ENCODE measurements around the gene RCSD1. TPM values are rescaled to one million over a fixed set of nuclear protein-coding genes. Genes with fewer than 3 reads are reported as not detected.

RCSD1 gene
- total RNA-seq, 1 experiment from 2014 or later = not detected

DNA sequence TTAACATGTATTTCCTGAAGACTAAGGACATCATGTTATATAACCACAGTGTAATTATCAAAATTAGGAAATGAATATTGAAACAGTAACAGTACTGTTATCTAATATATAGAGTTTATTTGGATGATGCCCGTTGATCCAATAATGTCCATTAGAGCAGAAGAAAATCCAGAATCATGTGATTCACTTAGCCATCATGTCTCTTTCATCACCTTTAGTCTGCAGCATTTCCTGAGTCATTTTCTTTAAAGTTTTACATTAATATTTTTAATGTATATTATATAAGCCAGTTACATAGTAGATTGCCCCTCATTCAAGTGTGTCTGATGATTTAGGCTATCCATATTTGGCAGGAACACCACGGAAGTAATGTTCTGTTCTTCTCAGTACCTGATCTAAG is 120.6 kb downstream of the RCSD1 start:
- CTCF ChIA-PET = no interaction called here
- Histone ChIP-seq H3K27ac (ENCODE audit: low read depth, low read length, poor library complexity, severe bottlenecking) (no peak overlapping the region), H3K4me3 (ENCODE audit: low read depth, low read length, poor library complexity, severe bottlenecking) (no peak overlapping the region), H3K36me3 (ENCODE audit: insufficient read depth, low read length, poor library complexity, severe bottlenecking) (no peaks in the 10 kb centered on the region), H3K27me3 (replicated peaks; ENCODE audit: insufficient read depth, low read depth, low read length, poor library complexity) (no peaks in the 10 kb centered on the region), H3K9me3 (ENCODE audit: low read depth, low read length, poor library complexity, severe bottlenecking) (no peaks in the 10 kb centered on the region), H3K4me1 (ENCODE audit: insufficient read depth, low read length, poor library complexity, severe bottlenecking) (peaks cover 4% of the 10 kb centered on the region)
- BruUV-seq (replicated peaks) = no TSS peak
- TF ChIP-seq CTCF (conservative IDR thresholded peaks at IDR 0.05; ENCODE audit: low read depth, low read length) = no peak
- TF ChIP-seq EZH2 (IDR thresholded peaks at IDR 0.05; ENCODE audit: borderline replicate concordance, low read depth, low read length, poor library complexity, severe bottlenecking) = no peak
- POLR2A ChIA-PET (ENCODE audit: low non-redundant PET) = no interaction called here
- intact Hi-C loops (cut with micrococcal nuclease; ENCODE audit: unreplicated experiment) = no loop called here
- no peak for DNase-seq (ENCODE audit: low spot score)

GRCh38 chr1:167751676-167752075 is 121.6 kb downstream of the RCSD1 start:
- ChIA-PET POLR2A (ENCODE audit: low non-redundant PET) (no interaction called here), CTCF (no interaction called here)
- Histone ChIP-seq H3K4me3 (ENCODE audit: low read depth, low read length, poor library complexity, severe bottlenecking) (no peak overlapping the region), H3K4me1 (ENCODE audit: insufficient read depth, low read length, poor library complexity, severe bottlenecking) (peaks cover 5% of the 10 kb centered on the region), H3K36me3 (ENCODE audit: insufficient read depth, low read length, poor library complexity, severe bottlenecking) (no peaks in the 10 kb centered on the region), H3K9me3 (ENCODE audit: low read depth, low read length, poor library complexity, severe bottlenecking) (no peaks in the 10 kb centered on the region), H3K27me3 (replicated peaks; ENCODE audit: insufficient read depth, low read depth, low read length, poor library complexity) (no peaks in the 10 kb centered on the region), H3K27ac (ENCODE audit: low read depth, low read length, poor library complexity, severe bottlenecking) (no peak overlapping the region)
- BruUV-seq (replicated peaks) = no TSS peak
- no peak for DNase-seq (ENCODE audit: low spot score)
- intact Hi-C loops (cut with micrococcal nuclease; ENCODE audit: unreplicated experiment) = no loop called here
- no peak for TF ChIP-seq EZH2 (IDR thresholded peaks at IDR 0.05; ENCODE audit: borderline replicate concordance, low read depth, low read length, poor library complexity, severe bottlenecking)
- TF ChIP-seq CTCF (conservative IDR thresholded peaks at IDR 0.05; ENCODE audit: low read depth, low read length) = no peak

GRCh38 chr1:167752219-167752985 is 122.4 kb downstream of the RCSD1 start:
- no peaks in the 10 kb centered on the region for H3K27me3 ChIP-seq (replicated peaks; ENCODE audit: insufficient read depth, low read depth, low read length, poor library complexity)
- no TSS peak for BruUV-seq (replicated peaks)
- ChIA-PET POLR2A (ENCODE audit: low non-redundant PET) (no interaction called here), CTCF (no interaction called here)
- intact Hi-C loops (cut with micrococcal nuclease; ENCODE audit: unreplicated experiment) = no loop called here
- H3K27ac ChIP-seq (ENCODE audit: low read depth, low read length, poor library complexity, severe bottlenecking) = no peak overlapping the region
- no peak overlapping the region for H3K4me3 ChIP-seq (ENCODE audit: low read depth, low read length, poor library complexity, severe bottlenecking)
- no peak for DNase-seq (ENCODE audit: low spot score)
- TF ChIP-seq CTCF (conservative IDR thresholded peaks at IDR 0.05; ENCODE audit: low read depth, low read length) (no peak), EZH2 (IDR thresholded peaks at IDR 0.05; ENCODE audit: borderline replicate concordance, low read depth, low read length, poor library complexity, severe bottlenecking) (no peak)
- H3K36me3 ChIP-seq (ENCODE audit: insufficient read depth, low read length, poor library complexity, severe bottlenecking) = no peaks in the 10 kb centered on the region
- H3K4me1 ChIP-seq (ENCODE audit: insufficient read depth, low read length, poor library complexity, severe bottlenecking) = peaks cover 11% of the 10 kb centered on the region
- no peaks in the 10 kb centered on the region for H3K9me3 ChIP-seq (ENCODE audit: low read depth, low read length, poor library complexity, severe bottlenecking)

Data from A673 (cell line).